Heart left ventricle (tissue), 13 donors: ENCODE measurements around the gene PODNL1.

ENCODE experiments used
- CTCF ChIP-seq, 12 donors: fragments of 200-600 bp; sonication (generic) in 4 of 12; IDR thresholded peaks; one replicate each; pipeline versions ENCODE4 v1.5.0 to v1.8.0; 2018 to 2022; ENCODE audit warnings: antibody characterized with exemption in 12 of 12, mild to moderate bottlenecking in 5 of 12
- POLR2A ChIP-seq, 2 donors: fragments of 450-650 bp; IDR thresholded peaks; one replicate each; pipeline ENCODE4 v1.6.1; 2017; ENCODE audit warnings: antibody characterized with exemption in 2 of 2, mild to moderate bottlenecking in 2 of 2, moderate library complexity in 2 of 2
- donor health status: ischemic (EF 13 %, LVEDD 7.1; RV severe dilation, severe dysfunction).
- donor health status: DM: no; HTN: yes; CAD: no.
- donor health status: DM: no; HTN: no; CAD: no.
- donor health status: ischemic (EF 25% LVEDD 6.9; RV normal size, moderate dysfunction).
- donor health status: ischemic (EF 25% LVEDD 5.7; RV mildly dilated, moderate dysfunction).
- donor health status: ischemic (EF 35%, LVEDD 5.7; RV mildly dilated, moderate dysfunction).
- donor health status: nonischemic (EF 11% LVEDD 7.7; RV severe dilation, severe dysfunction).
- donor health status: DM: yes; HTN: yes; CAD: no.
- donor health status: PGD.
- donor health status: ischemic (EF 29% LVEDD 5.4; RV normal size, mild dysfunction).
- donor health status: nonischemic (EF 23%, LVEDD 6.1; RV moderate dilation, normal function).

GRCh38 chr19:13887018-13887436 is 51.2 kb downstream of the PODNL1 start:
- TF ChIP-seq CTCF (IDR thresholded peaks at IDR 0.05) = no peak
- TF ChIP-seq POLR2A (IDR thresholded peaks at IDR 0.05) = no peak
